GM19099 (cell line): ENCODE data around the gene ADAMTS19.

ENCODE experiments used
- POLR2A ChIP-seq: IDR thresholded peaks from 3 replicates; pipeline ENCODE4 v1.6.1; 2011; ENCODE audit warnings: low read depth; ENCODE audit not compliant: insufficient read length; ENCODE audit errors: extremely low read depth

Gene ADAMTS19

DNA sequence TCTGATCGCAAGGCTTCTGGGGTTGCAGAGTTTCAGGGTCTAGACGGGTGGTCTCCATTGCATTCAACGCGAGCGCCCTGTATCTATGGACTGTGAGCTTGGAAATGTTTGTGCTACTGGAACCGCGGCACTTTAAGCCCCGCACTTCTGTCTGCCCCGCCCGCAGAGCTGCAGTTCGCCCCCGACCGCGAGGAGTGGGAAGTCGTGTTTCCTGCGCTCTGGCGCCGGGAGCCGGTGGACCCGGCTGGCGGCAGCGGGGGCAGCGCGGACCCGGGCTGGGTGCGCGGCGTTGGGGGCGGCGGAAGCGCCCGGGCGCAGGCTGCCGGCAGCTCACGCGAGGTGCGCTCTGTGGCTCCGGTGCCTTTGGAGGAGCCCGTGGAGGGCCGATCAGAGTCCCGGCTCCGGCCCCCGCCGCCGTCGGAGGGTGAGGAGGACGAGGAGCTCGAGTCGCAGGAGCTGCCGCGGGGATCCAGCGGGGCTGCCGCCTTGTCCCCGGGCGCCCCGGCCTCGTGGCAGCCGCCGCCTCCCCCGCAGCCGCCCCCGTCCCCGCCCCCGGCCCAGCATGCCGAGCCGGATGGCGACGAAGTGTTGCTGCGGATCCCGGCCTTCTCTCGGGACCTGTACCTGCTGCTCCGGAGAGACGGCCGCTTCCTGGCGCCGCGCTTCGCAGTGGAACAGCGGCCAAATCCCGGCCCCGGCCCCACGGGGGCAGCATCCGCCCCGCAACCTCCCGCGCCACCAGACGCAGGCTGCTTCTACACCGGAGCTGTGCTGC lies 1.0 kb downstream of the ADAMTS19 start:
- no peak for TF ChIP-seq POLR2A

DNA sequence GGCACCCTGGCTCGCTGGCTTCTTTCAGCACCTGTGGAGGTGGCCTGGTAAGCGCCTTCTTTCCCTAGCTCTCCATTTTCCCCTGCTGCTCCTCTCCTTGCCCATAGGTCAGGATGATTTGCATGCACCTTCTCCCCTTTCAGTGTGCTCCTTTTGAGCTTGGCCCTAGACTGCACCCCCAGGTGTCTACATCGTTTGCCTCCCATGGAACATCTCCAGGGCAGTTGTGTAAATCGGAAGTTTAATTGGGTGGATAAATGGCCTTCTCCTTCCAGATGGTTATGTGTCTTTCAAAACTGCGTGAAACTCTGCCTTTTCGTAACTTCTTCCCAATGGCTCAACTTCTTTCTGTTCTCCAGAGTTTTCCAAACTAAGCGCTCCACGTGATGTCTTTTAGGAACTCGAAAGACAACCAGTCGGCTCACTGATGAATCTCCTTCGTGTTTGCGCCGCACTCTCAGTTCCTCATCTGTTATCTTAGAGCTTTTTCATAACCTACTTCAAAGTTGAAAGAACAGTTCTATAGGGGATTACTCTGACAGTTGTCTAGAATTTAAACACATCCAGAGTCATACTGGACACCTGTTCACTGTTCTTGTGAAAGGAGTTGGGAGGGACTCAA lies 1.7 kb downstream of the ADAMTS19 start:
- TF ChIP-seq POLR2A, result no peak

DNA sequence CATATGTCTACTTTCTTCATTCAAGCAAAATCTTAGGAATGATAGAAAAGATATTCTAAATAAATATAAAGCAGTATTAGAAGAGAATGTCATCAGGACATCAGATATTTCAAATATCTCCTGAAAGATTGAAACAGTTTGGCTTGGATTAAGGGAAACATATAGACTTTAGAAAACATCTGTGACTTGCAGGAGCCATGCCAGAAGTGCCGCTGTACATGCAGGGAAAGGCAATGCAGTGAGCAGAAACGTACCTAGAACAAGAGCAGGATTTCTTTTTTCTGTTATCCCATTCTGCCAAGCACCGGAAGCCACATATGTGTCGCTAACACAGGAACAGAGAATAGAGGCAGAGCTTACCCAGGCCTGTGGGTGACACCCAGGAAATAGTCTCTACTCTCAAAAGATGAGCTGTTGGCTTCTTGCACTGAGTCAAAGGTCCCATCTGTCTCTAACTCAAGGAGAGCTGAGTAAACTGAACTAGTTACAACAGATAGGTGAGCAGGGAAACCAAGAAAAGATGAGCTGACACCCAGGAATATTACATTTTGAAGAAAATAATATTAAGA lies 5.8 kb downstream of the ADAMTS19 start:
- TF ChIP-seq POLR2A, result no peak

DNA sequence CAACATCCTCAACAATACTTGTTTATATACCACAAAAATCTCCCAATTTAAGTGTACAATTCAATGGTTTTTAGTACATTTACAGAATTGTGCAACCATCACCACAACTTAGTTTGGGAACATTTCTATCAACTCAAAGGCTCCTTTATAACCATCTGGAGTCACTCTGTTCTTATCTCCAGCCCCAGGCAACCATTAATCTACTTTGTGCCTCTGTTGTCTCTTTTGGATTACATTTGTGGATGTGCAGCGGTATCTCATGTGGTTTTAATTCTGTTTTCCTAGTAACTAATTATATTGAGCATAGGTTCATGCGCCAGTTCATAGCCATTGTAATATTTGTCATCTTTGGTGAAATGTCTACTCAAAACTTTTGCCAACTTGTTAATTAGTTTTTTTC lies 14.4 kb downstream of the ADAMTS19 start:
- no peak for TF ChIP-seq POLR2A

DNA sequence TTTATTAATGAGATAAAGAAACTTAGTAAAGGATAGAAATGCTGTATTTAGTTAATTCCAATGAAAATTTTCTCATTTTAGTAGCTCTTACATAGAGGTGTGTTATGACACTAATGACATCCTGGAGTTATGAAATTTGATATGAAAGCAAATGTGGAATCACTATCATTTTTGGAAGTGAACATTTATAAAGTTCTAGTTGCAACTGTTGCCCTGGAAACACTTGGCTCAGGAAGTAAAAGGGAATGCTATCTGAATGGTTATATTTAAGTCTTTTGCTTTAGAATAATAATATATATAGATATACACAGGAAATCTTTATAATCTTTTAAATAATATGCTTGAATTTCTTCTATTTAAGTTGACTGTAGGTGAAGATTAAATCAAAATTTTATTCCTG lies 16.7 kb downstream of the ADAMTS19 start:
- no peak for TF ChIP-seq POLR2A

DNA sequence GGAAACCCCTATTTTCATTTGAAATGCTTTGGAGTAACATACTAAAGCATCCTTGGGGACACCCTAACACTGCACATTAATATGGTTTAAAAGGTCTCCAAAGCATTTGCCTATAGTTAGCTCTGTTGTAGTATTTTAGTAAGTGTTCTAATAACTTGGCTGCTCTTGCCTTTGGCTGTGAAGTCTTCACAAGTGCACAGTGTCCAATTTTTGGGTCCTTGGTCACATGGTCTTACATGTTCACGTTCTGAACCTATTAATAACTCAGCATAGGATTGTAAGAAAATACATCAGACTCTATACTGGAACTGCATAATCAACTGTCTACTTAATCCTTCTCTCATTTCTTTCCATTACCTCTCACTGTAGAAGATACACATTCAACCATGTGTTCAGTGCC lies 17.4 kb downstream of the ADAMTS19 start:
- no peak for TF ChIP-seq POLR2A

DNA sequence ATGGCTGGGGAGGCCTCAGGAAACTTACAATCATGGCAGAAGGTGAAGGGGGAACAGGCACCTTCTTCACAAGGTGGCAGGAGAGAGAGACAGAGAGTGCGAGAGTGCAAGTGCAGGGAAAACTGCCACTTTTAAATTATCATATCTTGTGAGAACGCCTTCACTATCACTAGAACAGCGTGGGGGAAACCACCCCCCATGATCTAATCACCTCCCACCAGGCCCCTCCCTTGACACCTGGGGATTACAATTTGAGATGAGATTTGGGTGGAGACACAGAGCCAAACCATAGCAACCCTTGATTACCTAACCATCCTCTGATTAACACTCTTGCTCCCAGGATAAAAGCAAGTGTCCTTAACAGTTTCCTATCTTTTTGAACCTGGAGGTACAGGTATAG lies 21.1 kb downstream of the ADAMTS19 start:
- no peak for TF ChIP-seq POLR2A

DNA sequence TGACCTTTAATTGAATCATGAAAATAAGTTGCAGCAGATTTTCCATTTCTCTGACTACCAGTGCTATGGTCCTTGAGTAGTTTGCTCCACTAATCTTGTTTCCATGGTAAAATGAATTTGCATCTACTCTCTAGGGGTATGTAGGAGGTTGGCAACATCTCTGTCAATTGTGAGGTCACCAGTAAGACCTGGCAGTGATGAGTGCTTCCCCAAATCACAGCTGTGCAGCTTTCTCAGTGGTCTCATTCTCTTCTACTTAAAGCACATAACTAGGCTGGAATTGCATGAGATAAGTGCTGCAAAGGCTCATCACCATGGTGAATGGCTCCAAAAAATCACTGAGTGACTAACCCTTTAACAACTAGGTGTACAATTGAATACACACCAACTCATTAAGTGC lies 36.3 kb downstream of the ADAMTS19 start:
- no peak for TF ChIP-seq POLR2A

DNA sequence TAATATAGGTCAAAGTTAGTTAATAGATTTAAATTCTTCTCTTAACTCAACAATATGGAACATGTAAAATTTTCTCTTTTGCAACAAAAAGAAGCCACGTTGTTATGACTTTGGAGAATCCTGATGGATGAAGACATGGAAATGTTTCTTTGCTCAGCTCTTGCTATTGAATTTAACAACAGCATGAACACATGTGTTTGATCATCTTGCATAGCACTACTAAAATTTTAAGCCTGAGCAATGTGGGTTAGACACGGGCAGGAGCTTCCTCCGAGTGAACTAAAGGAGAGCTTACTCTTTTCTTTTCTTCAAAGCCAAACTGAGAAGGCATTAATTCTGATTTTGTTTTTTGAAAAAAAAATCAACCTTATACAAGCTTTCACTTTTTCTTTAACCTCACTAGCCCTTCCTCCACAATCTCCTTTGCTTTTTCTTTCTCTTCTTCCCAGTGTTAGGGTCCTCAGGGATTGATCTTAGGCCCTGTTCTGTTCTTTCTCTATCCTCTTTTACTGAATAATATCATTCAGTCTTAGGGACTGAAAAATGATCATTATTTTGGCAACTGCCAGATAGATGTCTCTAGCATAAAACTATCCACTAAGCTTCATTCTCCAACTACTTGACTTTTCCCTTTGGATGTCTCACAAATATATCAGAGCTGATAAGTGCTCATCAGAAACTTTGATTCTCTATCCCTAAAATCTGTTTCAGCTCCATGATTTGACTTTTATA lies 36.9 kb downstream of the ADAMTS19 start:
- TF ChIP-seq POLR2A, result no peak

DNA sequence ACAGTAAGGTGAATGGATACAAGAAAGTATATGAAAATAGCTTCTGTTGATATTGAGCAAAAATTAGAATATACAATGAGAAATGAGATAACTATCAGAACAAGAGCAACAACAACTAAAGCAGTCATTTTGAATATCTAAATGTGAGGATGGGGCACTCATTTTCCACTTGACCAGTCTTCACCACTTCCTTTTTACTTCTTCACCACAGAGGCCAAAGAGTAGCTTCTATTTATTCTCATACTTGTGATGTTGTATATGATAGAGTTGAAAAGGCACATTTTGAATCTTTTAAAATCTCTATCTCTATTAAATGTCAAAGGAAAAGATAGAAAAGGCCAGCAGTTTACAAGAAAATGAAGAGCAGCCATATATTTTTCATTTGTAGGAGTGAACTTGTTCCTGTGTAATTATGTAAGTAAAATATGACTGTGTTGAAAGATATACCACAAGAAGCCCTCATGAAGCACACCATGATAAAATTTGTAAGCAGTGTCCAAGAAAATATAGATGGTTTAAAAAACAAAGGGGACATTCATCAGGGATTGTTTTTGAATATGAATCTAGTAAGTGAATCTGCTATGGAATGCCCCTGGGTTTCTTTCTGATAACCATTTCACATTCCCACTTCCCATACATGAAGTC lies 39.2 kb downstream of the ADAMTS19 start:
- TF ChIP-seq POLR2A, result no peak

DNA sequence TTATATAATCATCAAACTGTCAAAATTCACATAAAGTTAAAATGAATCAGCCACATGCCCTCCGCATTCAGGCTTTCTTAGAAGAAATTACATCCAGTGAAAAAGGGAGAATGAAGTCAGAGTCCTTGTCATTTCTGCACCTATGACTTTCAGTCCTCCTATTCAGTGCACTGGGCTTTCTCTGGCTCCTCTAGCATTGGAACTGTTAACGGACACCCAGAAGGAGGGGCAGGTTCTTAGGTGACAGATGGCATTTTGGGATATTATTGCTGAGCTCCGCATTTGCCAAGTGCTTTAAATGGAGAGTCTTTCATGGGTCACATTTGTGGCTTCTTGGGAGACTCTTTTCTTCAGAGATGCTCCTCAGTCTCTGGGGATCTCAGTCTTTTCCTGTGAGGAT lies 40.0 kb downstream of the ADAMTS19 start:
- TF ChIP-seq POLR2A, result no peak

DNA sequence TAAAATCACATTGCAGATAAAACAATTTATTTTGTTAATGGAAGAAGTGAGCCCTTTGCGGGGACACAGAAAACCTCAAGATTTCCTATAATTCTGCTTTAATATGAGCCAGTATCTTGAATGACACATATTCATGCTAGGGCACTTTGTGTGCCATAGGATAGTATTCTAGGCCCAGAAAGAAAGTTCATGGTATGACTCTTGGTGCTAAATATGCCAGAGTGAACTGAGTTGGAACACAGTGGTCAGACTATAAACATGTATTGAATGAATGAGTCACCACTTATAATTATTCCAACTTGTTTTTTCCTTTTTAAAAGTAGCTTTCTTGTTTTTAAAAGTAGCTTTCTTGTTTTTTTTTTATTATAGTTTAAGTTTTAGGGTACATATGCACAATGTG lies 46.0 kb downstream of the ADAMTS19 start:
- no peak for TF ChIP-seq POLR2A

DNA sequence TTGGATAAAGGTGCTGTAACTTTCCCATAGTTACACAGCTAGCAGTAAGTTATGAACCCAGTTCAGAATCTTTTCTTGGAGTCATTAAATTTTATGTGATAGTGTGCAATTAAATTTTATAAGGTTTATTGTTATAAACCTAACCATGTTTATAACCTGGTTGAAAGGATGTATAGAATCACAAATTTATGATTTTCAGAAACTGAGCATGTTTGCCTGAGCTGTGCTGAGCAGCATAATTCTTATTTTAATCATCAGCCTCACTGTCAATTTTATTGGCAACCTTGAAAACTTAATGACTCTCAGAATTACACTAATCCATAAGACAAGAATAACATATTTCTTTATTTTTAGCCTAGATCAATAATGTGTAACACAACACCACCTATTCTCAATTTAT lies 46.9 kb downstream of the ADAMTS19 start:
- TF ChIP-seq POLR2A, result no peak

DNA sequence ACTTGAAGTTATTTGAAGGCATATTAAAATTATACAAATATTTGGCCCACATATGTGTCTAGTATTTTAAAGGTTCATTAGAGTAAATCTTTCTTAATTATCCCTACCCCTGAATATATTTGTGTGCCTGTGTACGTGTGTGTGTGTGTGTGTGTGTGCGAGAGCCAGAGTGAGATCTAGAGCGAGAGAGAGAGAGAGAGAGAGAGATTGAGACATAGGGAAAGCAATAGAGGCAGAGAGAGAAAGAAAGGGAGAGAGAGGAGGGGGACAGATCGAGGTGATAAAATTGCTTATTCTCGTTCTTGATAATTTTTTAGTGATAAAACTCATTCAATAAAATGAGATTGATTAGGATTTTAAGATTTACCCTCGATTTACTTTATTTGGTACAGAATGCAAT lies 47.4 kb downstream of the ADAMTS19 start:
- TF ChIP-seq POLR2A, result no peak

DNA sequence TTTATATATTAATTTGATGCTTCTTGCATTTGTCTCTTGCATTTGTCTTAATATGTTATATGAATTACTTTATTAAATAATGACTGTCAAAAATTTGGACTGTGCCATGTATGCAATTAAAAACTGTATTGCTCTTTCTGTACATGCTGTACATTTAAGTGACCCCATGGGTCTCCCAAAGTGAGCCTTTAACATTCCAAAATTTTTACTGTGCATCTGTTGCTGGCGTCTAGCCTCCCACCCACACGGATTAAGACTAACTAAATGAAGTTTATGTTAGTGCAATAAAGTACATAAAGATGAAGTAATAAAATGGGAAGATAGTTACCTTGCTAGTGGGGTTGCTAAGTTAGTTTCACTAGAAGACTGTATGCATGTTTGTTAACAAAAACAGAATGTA lies 48.5 kb downstream of the ADAMTS19 start:
- no peak for TF ChIP-seq POLR2A
